ENCODE results near the gene PKIG.

The PKIG gene
- total RNA-seq, result 0.17 to 0.58 (median 0.52) reads per million in 3 donors

DNA sequence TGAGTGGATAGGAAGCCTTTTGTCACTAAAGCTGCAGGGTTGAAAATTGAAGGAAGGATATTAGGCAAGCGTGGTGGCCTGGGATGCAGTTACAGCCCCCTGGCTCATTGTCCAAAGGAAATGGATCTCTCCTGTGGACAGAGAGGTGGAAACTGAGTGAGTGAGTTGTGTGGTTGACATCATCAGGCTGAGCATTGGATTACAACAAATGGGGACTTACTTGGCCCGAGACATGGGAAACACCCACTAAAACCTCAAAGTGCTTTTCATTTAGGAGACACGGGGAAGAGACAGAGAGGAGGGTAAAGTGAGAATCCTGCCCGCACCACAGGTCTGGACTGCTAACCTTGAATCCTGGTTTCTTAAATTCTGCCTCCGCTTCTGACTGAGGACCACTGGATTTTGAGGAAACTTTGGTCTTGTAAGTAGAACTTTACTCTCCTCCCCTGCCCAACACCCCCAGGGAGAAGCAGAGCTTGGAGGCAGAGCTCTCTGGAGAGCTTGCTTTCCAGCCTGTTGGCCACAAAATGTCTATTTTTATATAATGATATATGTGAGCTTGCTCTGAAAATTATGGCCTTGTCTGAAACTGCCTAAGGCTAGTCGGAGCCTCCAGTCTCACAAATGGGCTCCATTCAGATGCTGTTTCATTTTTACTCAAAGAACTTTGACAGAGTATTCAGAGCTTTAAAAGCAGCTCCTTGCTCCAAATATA lies at the start of gene PKIG:
Gene PKIG, plus strand, starts transcription at position 269 of the 715 bp plus-strand sequence. CDS start 31,978 bp downstream, outside the sequence.
- H3K4me3 ChIP-seq (ENCODE audit: insufficient read depth, low read depth, low read length, poor library complexity, severe bottlenecking), result no peak within 1 kb of the TSS
- H3K27me3 ChIP-seq (replicated peaks; ENCODE audit: control insufficient read depth, insufficient read depth, low read length, poor library complexity, severe bottlenecking), result no peaks in the 10 kb centered on the region
- no peaks in the 10 kb centered on the region for H3K4me1 ChIP-seq (ENCODE audit: control insufficient read depth, insufficient read depth, low read length, poor library complexity, severe bottlenecking)
- no peaks in the 10 kb centered on the region for H3K9me3 ChIP-seq (ENCODE audit: control insufficient read depth, low read length)
- no peaks in the 10 kb centered on the region for H3K36me3 ChIP-seq (ENCODE audit: control insufficient read depth, insufficient read depth, low read length)
- no peak within 1 kb of the TSS for H3K27ac ChIP-seq (ENCODE audit: insufficient read depth, low read length, poor library complexity, severe bottlenecking)
- no peak for DNase-seq

DNA sequence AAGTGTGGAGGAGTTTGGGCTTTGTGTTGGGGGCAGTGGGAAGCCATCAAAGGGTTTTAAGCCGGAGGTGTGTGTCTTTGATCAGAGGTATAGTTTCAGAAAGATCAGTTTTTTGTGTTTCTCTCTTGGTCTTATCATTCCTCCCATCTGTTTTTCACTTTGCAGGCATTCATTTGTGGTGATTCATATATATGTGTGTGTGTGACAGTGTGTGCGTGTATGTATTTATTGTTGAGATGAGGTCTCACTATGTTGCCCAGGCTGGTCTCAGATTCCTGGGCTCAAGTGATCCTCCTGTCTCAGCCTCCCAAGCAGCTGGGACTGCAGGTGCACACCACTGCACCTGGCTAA lies 49.4 kb upstream of the PKIG start:
- no peak for DNase-seq
- Histone ChIP-seq H3K4me3 (ENCODE audit: insufficient read depth, low read depth, low read length, poor library complexity, severe bottlenecking) (no peak overlapping the region), H3K4me1 (ENCODE audit: control insufficient read depth, insufficient read depth, low read length, poor library complexity, severe bottlenecking) (peaks cover 15% of the 10 kb centered on the region), H3K36me3 (ENCODE audit: control insufficient read depth, insufficient read depth, low read length) (no peaks in the 10 kb centered on the region), H3K9me3 (ENCODE audit: control insufficient read depth, low read length) (no peaks in the 10 kb centered on the region), H3K27ac (ENCODE audit: insufficient read depth, low read length, poor library complexity, severe bottlenecking) (no peak overlapping the region), H3K27me3 (replicated peaks; ENCODE audit: control insufficient read depth, insufficient read depth, low read length, poor library complexity, severe bottlenecking) (no peaks in the 10 kb centered on the region)

DNA sequence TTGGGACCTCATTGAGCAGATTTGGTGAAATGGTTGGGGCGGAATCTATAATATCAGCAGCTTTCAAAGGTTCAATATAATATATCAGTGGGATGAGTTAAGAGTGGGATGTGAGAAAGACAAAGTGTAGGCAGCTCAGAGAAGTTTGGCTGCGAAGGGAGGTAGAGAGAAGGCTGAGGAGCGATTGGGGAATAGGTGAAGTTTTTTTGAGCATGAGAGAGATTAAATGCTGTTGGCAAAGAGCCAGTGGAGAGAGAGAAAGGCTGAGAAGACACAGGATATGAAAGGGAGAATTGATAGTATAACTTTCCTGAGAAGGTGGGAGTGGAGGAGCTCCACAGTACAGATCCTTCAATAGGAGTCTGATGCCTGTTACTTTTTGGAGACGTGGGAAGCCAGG lies 48.5 kb upstream of the PKIG start:
- H3K4me1 ChIP-seq (ENCODE audit: control insufficient read depth, insufficient read depth, low read length, poor library complexity, severe bottlenecking), result peaks cover 15% of the 10 kb centered on the region

DNA sequence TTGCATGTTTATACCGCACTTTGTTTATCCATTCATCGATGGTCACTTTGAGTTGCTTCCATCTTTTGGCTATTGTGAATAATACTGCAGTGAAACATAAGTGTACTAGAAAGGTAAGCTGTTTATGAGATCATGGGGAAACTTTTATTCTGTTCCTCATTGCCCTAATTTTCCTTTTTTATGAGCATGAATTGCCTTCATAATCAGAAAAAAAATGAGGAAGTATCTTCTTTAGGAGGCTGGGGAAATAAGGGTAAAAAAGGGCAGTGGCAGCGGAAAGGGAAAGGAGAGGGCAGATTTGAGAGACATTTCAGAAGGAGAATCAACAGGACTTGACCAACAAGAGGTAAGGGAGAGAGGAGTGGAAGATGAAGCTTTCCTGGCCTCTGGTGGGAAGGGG lies 46.2 kb upstream of the PKIG start:
- Histone ChIP-seq H3K27me3 (replicated peaks; ENCODE audit: control insufficient read depth, insufficient read depth, low read length, poor library complexity, severe bottlenecking) (no peaks in the 10 kb centered on the region), H3K27ac (ENCODE audit: insufficient read depth, low read length, poor library complexity, severe bottlenecking) (no peak overlapping the region), H3K4me1 (ENCODE audit: control insufficient read depth, insufficient read depth, low read length, poor library complexity, severe bottlenecking) (peaks cover 14% of the 10 kb centered on the region), H3K4me3 (ENCODE audit: insufficient read depth, low read depth, low read length, poor library complexity, severe bottlenecking) (no peak overlapping the region), H3K36me3 (ENCODE audit: control insufficient read depth, insufficient read depth, low read length) (no peaks in the 10 kb centered on the region), H3K9me3 (ENCODE audit: control insufficient read depth, low read length) (no peaks in the 10 kb centered on the region)
- DNase-seq, result no peak

More for the DNA sequence above, 48.5 kb upstream of the PKIG start:
- no peaks in the 10 kb centered on the region for H3K9me3 ChIP-seq (ENCODE audit: control insufficient read depth, low read length)
- H3K4me3 ChIP-seq (ENCODE audit: insufficient read depth, low read depth, low read length, poor library complexity, severe bottlenecking), result no peak overlapping the region
- DNase-seq, result no peak
- H3K36me3 ChIP-seq (ENCODE audit: control insufficient read depth, insufficient read depth, low read length), result no peaks in the 10 kb centered on the region
- H3K27me3 ChIP-seq (replicated peaks; ENCODE audit: control insufficient read depth, insufficient read depth, low read length, poor library complexity, severe bottlenecking), result no peaks in the 10 kb centered on the region
- H3K27ac ChIP-seq (ENCODE audit: insufficient read depth, low read length, poor library complexity, severe bottlenecking), result no peak overlapping the region

DNA sequence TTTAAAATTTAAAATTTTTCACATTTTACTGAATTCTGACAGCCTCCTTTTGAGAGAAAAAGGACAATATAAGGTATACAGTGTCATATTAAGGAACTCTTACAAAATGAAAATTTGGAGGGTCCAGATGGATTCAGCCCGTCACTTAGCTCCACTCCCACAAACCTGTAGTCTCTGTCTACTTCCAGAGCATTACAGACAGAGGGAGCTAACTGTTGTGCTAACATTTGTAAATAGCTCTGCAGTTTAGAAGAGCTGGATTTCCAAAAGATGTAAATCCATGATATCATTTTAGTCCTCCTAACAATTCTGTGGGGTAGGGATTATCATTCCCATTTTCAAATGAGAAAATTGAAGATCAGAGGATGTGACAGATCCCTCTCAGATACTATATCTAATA lies 44.4 kb upstream of the PKIG start:
- Histone ChIP-seq H3K4me1 (ENCODE audit: control insufficient read depth, insufficient read depth, low read length, poor library complexity, severe bottlenecking) (no peaks in the 10 kb centered on the region), H3K36me3 (ENCODE audit: control insufficient read depth, insufficient read depth, low read length) (no peaks in the 10 kb centered on the region), H3K4me3 (ENCODE audit: insufficient read depth, low read depth, low read length, poor library complexity, severe bottlenecking) (no peak overlapping the region), H3K9me3 (ENCODE audit: control insufficient read depth, low read length) (no peaks in the 10 kb centered on the region), H3K27ac (ENCODE audit: insufficient read depth, low read length, poor library complexity, severe bottlenecking) (no peak overlapping the region), H3K27me3 (replicated peaks; ENCODE audit: control insufficient read depth, insufficient read depth, low read length, poor library complexity, severe bottlenecking) (no peaks in the 10 kb centered on the region)
- DNase-seq, result no peak

DNA sequence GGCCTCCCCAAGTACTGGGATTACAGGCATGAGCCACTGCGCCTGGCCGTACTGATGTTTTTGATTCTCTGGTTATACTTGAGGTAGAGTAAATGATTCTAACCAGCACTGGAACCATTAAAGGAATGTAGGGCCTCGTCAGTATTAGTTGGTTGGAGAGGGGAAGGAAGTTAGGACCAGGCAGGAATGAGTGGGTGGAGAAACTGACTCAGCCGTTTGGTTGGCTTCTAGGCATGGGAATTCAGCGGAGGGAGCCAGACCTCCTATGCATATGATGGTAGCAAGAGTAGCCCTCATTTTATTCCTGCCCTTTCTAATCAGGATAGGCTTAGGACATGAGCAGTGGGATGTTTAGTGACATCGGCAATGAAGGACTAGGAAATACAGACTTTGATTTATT lies 41.5 kb upstream of the PKIG start:
- Histone ChIP-seq H3K27me3 (replicated peaks; ENCODE audit: control insufficient read depth, insufficient read depth, low read length, poor library complexity, severe bottlenecking) (no peaks in the 10 kb centered on the region), H3K27ac (ENCODE audit: insufficient read depth, low read length, poor library complexity, severe bottlenecking) (no peak overlapping the region), H3K36me3 (ENCODE audit: control insufficient read depth, insufficient read depth, low read length) (no peaks in the 10 kb centered on the region), H3K4me1 (ENCODE audit: control insufficient read depth, insufficient read depth, low read length, poor library complexity, severe bottlenecking) (no peaks in the 10 kb centered on the region), H3K4me3 (ENCODE audit: insufficient read depth, low read depth, low read length, poor library complexity, severe bottlenecking) (no peak overlapping the region), H3K9me3 (ENCODE audit: control insufficient read depth, low read length) (no peaks in the 10 kb centered on the region)
- DNase-seq, result no peak

DNA sequence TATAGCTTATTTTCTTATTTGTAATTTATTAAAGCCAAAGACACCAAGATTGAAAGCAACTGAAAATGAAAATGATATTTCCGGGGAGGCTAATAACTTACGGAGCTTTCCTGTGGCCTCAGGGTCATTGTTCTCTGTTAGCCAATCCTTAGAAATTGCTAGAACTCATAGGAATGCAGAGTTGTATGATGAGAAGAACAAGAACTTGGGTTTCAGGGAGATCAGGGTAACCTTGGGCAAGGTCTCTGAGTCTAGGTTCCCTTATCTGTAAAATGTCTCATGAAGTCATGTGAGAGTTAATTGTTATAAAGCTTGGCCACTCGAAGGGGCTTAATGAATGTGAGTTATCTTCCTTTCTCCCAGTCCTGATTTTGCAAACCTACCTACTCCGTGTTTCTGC lies 40.4 kb upstream of the PKIG start:
- Histone ChIP-seq H3K36me3 (ENCODE audit: control insufficient read depth, insufficient read depth, low read length) (no peaks in the 10 kb centered on the region), H3K4me3 (ENCODE audit: insufficient read depth, low read depth, low read length, poor library complexity, severe bottlenecking) (no peak overlapping the region), H3K9me3 (ENCODE audit: control insufficient read depth, low read length) (no peaks in the 10 kb centered on the region), H3K27ac (ENCODE audit: insufficient read depth, low read length, poor library complexity, severe bottlenecking) (no peak overlapping the region), H3K4me1 (ENCODE audit: control insufficient read depth, insufficient read depth, low read length, poor library complexity, severe bottlenecking) (no peaks in the 10 kb centered on the region), H3K27me3 (replicated peaks; ENCODE audit: control insufficient read depth, insufficient read depth, low read length, poor library complexity, severe bottlenecking) (no peaks in the 10 kb centered on the region)
- DNase-seq, result no peak

DNA sequence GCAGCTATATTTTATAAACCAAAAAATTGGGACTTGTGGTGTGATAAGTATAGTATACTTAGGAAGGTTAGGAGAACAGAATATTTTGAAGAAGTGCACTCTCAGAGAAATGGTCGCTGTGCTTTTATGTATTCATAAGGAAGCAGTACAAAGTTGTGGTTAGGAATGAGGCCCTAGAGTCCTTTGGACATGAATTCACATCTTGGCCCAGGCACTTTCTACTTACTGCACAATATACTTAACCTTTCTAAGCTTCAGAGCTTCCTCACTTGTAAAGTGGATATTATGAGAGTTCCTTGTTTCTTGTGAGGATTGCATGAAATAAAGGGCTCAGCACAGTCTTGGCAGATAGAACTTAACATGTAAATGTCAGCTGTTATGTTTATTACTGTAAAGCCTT lies 39.5 kb upstream of the PKIG start:
- no peak for DNase-seq
- no peaks in the 10 kb centered on the region for H3K36me3 ChIP-seq (ENCODE audit: control insufficient read depth, insufficient read depth, low read length)
- no peaks in the 10 kb centered on the region for H3K9me3 ChIP-seq (ENCODE audit: control insufficient read depth, low read length)

DNA sequence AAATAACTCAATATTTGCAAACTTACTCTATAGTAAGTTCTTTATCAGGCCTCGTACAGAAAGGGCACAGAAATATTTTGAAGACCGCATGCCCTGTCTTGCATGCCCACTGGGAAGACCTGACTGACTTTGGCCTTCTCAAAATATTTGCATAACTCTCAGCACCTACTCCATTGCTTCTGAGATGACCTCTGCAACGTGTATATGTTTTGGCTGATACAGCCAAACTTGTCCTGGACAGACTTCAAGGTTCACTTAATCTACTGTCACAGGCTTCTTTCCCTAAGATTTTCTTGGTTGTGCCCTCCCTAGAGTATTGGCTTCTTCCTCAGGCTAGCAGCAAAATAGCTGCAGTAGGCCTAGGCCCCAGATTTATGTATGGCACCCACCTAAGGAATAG lies 39.0 kb upstream of the PKIG start:
- Histone ChIP-seq H3K27ac (ENCODE audit: insufficient read depth, low read length, poor library complexity, severe bottlenecking) (no peak overlapping the region), H3K4me3 (ENCODE audit: insufficient read depth, low read depth, low read length, poor library complexity, severe bottlenecking) (no peak overlapping the region), H3K4me1 (ENCODE audit: control insufficient read depth, insufficient read depth, low read length, poor library complexity, severe bottlenecking) (no peaks in the 10 kb centered on the region), H3K36me3 (ENCODE audit: control insufficient read depth, insufficient read depth, low read length) (no peaks in the 10 kb centered on the region), H3K27me3 (replicated peaks; ENCODE audit: control insufficient read depth, insufficient read depth, low read length, poor library complexity, severe bottlenecking) (no peaks in the 10 kb centered on the region), H3K9me3 (ENCODE audit: control insufficient read depth, low read length) (no peaks in the 10 kb centered on the region)
- DNase-seq, result no peak

More for the DNA sequence above, 39.5 kb upstream of the PKIG start:
- Histone ChIP-seq H3K4me3 (ENCODE audit: insufficient read depth, low read depth, low read length, poor library complexity, severe bottlenecking) (no peak overlapping the region), H3K4me1 (ENCODE audit: control insufficient read depth, insufficient read depth, low read length, poor library complexity, severe bottlenecking) (no peaks in the 10 kb centered on the region), H3K27ac (ENCODE audit: insufficient read depth, low read length, poor library complexity, severe bottlenecking) (no peak overlapping the region), H3K27me3 (replicated peaks; ENCODE audit: control insufficient read depth, insufficient read depth, low read length, poor library complexity, severe bottlenecking) (no peaks in the 10 kb centered on the region)

DNA sequence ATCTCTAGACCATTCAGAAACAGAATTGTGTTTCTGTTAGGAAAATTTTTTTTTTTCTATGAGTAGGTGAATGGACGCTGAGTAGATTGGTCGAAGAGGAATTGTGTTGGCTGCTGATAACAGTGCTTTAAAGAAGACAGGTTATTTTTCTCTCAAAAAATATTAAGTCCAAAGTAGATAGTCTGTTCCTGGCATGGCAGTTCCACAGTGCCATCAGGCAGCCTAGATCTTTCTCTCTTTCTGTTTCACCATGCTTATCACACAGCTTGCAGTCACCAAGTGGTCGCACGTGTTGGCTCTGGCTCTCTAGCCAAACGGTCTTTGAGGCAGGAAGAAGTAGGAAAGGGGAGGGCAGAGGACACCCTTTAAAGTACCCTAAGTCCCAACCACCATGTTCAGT lies 38.1 kb upstream of the PKIG start:
- H3K36me3 ChIP-seq (ENCODE audit: control insufficient read depth, insufficient read depth, low read length), result no peaks in the 10 kb centered on the region
- H3K9me3 ChIP-seq (ENCODE audit: control insufficient read depth, low read length), result no peaks in the 10 kb centered on the region
- H3K4me3 ChIP-seq (ENCODE audit: insufficient read depth, low read depth, low read length, poor library complexity, severe bottlenecking), result no peak overlapping the region
- no peak overlapping the region for H3K27ac ChIP-seq (ENCODE audit: insufficient read depth, low read length, poor library complexity, severe bottlenecking)
- no peaks in the 10 kb centered on the region for H3K27me3 ChIP-seq (replicated peaks; ENCODE audit: control insufficient read depth, insufficient read depth, low read length, poor library complexity, severe bottlenecking)
- DNase-seq, result no peak
- no peaks in the 10 kb centered on the region for H3K4me1 ChIP-seq (ENCODE audit: control insufficient read depth, insufficient read depth, low read length, poor library complexity, severe bottlenecking)
